HCT116 (cell line): ENCODE data around the gene XPO1. TPM values are rescaled to one million over a fixed set of nuclear protein-coding genes. Genes with fewer than 3 reads are reported as not detected.

Experiments
- ATAC-seq: fragments of 200-7000 bp; cut with Tn5 transposase; 2 replicates; pipeline ENCODE4 v1.9.1; 2020; ENCODE audit warnings: mild to moderate bottlenecking, moderate library complexity
- BruUV-seq: library from RNA; stranded (reverse); fragments of 400-500 nt; replicated peaks from 2 replicates; lab custom pipeline; 2021; lab: Mats Ljungman, UMichigan
- CTCF ChIA-PET: fragments of 300-600 bp; sonication (Branson Sonifier 250); formaldehyde crosslinking; loops from one replicate; lab custom pipeline; 2021; ENCODE audit warnings: antibody characterized with exemption; lab: Charles Lee
- POLR2A ChIA-PET: fragments of 300-600, 350-600 bp; sonication (Branson Sonifier 250); formaldehyde crosslinking; loops from one replicate; lab custom pipeline; 2021; ENCODE audit warnings: antibody characterized with exemption; lab: Charles Lee
- RAD21 ChIA-PET, 2 experiments: fragments of 300-600 bp; sonication (Branson Sonifier 250); formaldehyde crosslinking; loops; one replicate each; lab custom pipeline; 2023; ENCODE audit warnings: low total read pairs in 2 of 2; ENCODE audit not compliant: uncharacterized antibody in 2 of 2, unreplicated experiment in 2 of 2, low non-redundant PET in 1 of 2; lab: Charles Lee
- DNase-seq: peaks from one replicate; pipeline ENCODE4 v3.0.0-alpha.2; 2010; ENCODE audit warnings: low read depth, low spot score
- H2AFZ ChIP-seq: fragments of 200-600 bp; shearing (Covaris generic), sonication (generic); 2 replicates; pipeline ENCODE4 v1.6.1; 2017; ENCODE audit warnings: low read depth, mixed run types, mixed read lengths, antibody characterized with exemption, low read length; ENCODE audit not compliant: poor library complexity, severe bottlenecking
- H3K27ac ChIP-seq: 2 replicates; pipeline ENCODE4 v1.5.1; 2012; ENCODE audit warnings: low read depth, low read length
- H3K27me3 ChIP-seq: fragments of 200-600 bp; sonication (generic); 2 replicates; pipeline ENCODE4 v1.6.1; 2016; ENCODE audit warnings: mixed run types, low read length, mixed read lengths; ENCODE audit not compliant: insufficient read depth
- H3K36me3 ChIP-seq, 2 experiments: fragments of 200-500 bp in 1 of 2; fragments of 200-600 bp in 1 of 2; sonication (Bioruptor generic) in 1 of 2; sonication (generic) in 1 of 2; 2 replicates each; pipeline versions ENCODE4 v1.5.1 to v1.6.1; 2014 to 2016; ENCODE audit warnings: low read length in 2 of 2, inconsistent platforms in 1 of 2, mixed read lengths in 1 of 2, mixed run types in 1 of 2; ENCODE audit not compliant: insufficient read depth in 2 of 2, control insufficient read depth in 1 of 2
- H3K4me1 ChIP-seq, 2 experiments: fragments of 200-600 bp in 1 of 2; sonication (generic) in 1 of 2; 2 replicates each; pipeline versions ENCODE4 v1.5.1 to v1.6.1; 2012 to 2017; ENCODE audit warnings: low read length in 2 of 2, inconsistent platforms in 1 of 2, mild to moderate bottlenecking in 1 of 2, mixed read lengths in 1 of 2, mixed run types in 1 of 2, moderate library complexity in 1 of 2; ENCODE audit not compliant: insufficient read depth in 2 of 2, control insufficient read depth in 1 of 2
- H3K4me2 ChIP-seq: fragments of 200-600 bp; sonication (generic); 2 replicates; pipeline ENCODE4 v1.6.1; 2017; ENCODE audit warnings: mixed run types, low read length, mixed read lengths
- H3K4me3 ChIP-seq, 2 experiments: fragments of 200-600 bp in 1 of 2; sonication (generic) in 1 of 2; replicated peaks in 1 of 2; 2 replicates each; pipeline ENCODE4 v1.5.1; 2011 to 2016; ENCODE audit warnings: low read length in 2 of 2, control low read depth in 1 of 2, low read depth in 1 of 2, mild to moderate bottlenecking in 1 of 2, mixed read lengths in 1 of 2, mixed run types in 1 of 2
- H3K79me2 ChIP-seq: fragments of 200-600 bp; sonication (generic); 2 replicates; pipeline ENCODE4 v1.6.1; 2017; ENCODE audit warnings: mild to moderate bottlenecking, mixed run types, low read length, moderate library complexity, mixed read lengths; ENCODE audit not compliant: insufficient read depth
- H3K9ac ChIP-seq: fragments of 200-600 bp; sonication (generic); 2 replicates; pipeline ENCODE4 v1.6.1; 2016; ENCODE audit warnings: low read length, mixed read lengths
- H3K9me2 ChIP-seq: fragments of 200-600 bp; sonication (generic), shearing (Covaris generic); 2 replicates; pipeline ENCODE4 v1.6.1; 2017; ENCODE audit warnings: mixed run types, mild to moderate bottlenecking, moderate library complexity; ENCODE audit not compliant: insufficient read depth
- H3K9me3 ChIP-seq, 2 experiments: fragments of 200-500 bp in 1 of 2; fragments of 200-600 bp in 1 of 2; sonication (Bioruptor generic) in 1 of 2; sonication (generic) in 1 of 2; 2 replicates each; pipeline ENCODE4 v1.6.1; 2014 to 2017; ENCODE audit warnings: low read length in 2 of 2, mixed read lengths in 2 of 2, inconsistent platforms in 1 of 2, low read depth in 1 of 2, mild to moderate bottlenecking in 1 of 2, mixed run types in 1 of 2, moderate library complexity in 1 of 2; ENCODE audit not compliant: control insufficient read depth in 1 of 2, insufficient read depth in 1 of 2
- H4K20me1 ChIP-seq: fragments of 200-600 bp; sonication (generic), shearing (Covaris generic); 2 replicates; pipeline ENCODE4 v1.6.1; 2017; ENCODE audit warnings: mixed run types, mild to moderate bottlenecking, moderate library complexity; ENCODE audit not compliant: insufficient read depth
- CBX3 ChIP-seq: IDR thresholded peaks from 2 replicates; pipeline ENCODE4 v1.6.1; 2012; ENCODE audit warnings: low read depth
- CEBPB ChIP-seq: IDR thresholded peaks from 2 replicates; pipeline ENCODE4 v1.6.1; 2012; ENCODE audit warnings: low read depth
- CTCF ChIP-seq, 3 experiments: fragments of 200-600 bp in 1 of 3; sonication (generic) in 1 of 3; IDR thresholded peaks in 2 of 3; conservative IDR thresholded peaks in 1 of 3; 2 replicates each; pipeline ENCODE4 v1.5.1; 2012 to 2017; ENCODE audit warnings: low read depth in 2 of 3, low read length in 2 of 3, antibody characterized with exemption in 1 of 3, borderline replicate concordance in 1 of 3, control low read depth in 1 of 3, mild to moderate bottlenecking in 1 of 3, mixed read lengths in 1 of 3, mixed run types in 1 of 3, moderate library complexity in 1 of 3; ENCODE audit not compliant: insufficient read depth in 1 of 3
- EGR1 ChIP-seq: IDR thresholded peaks from 2 replicates; pipeline ENCODE4 v1.6.1; 2012; ENCODE audit warnings: low read depth
- ELF1 ChIP-seq: IDR thresholded peaks from 2 replicates; pipeline ENCODE4 v1.6.1; 2012; ENCODE audit warnings: low read depth, borderline replicate concordance
- EZH2phosphoT487 ChIP-seq: fragments of 200-600 bp; IDR thresholded peaks from 2 replicates; pipeline ENCODE4 v1.6.1; 2018; ENCODE audit warnings: antibody characterized with exemption, borderline replicate concordance
- JUND ChIP-seq: IDR thresholded peaks from 2 replicates; pipeline ENCODE4 v1.6.1; 2012
- POLR2A ChIP-seq: IDR thresholded peaks from 2 replicates; pipeline ENCODE4 v1.7.0; 2011; ENCODE audit warnings: borderline replicate concordance; ENCODE audit not compliant: insufficient read depth, insufficient read length; ENCODE audit errors: extremely low read depth
- POLR2AphosphoS5 ChIP-seq: IDR thresholded peaks from 2 replicates; pipeline ENCODE4 v1.6.1; 2011; ENCODE audit warnings: mild to moderate bottlenecking, low read depth, low read length, moderate library complexity
- RAD21 ChIP-seq: IDR thresholded peaks from 2 replicates; pipeline ENCODE4 v1.6.1; 2012; ENCODE audit warnings: low read depth, mild to moderate bottlenecking
- REST ChIP-seq: IDR thresholded peaks from 2 replicates; pipeline ENCODE4 v1.6.1; 2012; ENCODE audit warnings: low read depth
- SIN3A ChIP-seq: IDR thresholded peaks from 2 replicates; pipeline ENCODE4 v1.6.1; 2012; ENCODE audit warnings: low read depth
- SP1 ChIP-seq: IDR thresholded peaks from 2 replicates; pipeline ENCODE4 v1.6.1; 2012; ENCODE audit warnings: low read depth
- SRF ChIP-seq: IDR thresholded peaks from 2 replicates; pipeline ENCODE4 v1.6.1; 2012; ENCODE audit warnings: low read depth
- TCF7L2 ChIP-seq: IDR thresholded peaks from 2 replicates; pipeline ENCODE4 v1.7.0; 2011; ENCODE audit warnings: borderline replicate concordance, inconsistent platforms; ENCODE audit not compliant: insufficient read depth, insufficient read length; ENCODE audit errors: extremely low read depth
- YY1 ChIP-seq: IDR thresholded peaks from 2 replicates; pipeline ENCODE4 v1.6.1; 2011; ENCODE audit warnings: low read length, low read depth, moderate library complexity, mild to moderate bottlenecking; ENCODE audit not compliant: insufficient replicate concordance; ENCODE audit errors: extremely low read depth
- ZFX ChIP-seq: fragments of 450-650 bp; IDR thresholded peaks from 2 replicates; pipeline ENCODE4 v1.6.1; 2017
- ZNF274 ChIP-seq: fragments of 200-500 bp; sonication (Bioruptor generic); IDR thresholded peaks from 2 replicates; pipeline ENCODE4 v1.6.1; 2014; ENCODE audit warnings: mild to moderate bottlenecking, low read depth, low read length, inconsistent platforms
- intact Hi-C: fragments of 100-400 bp; cut with micrococcal nuclease; formaldehyde crosslinking; loops from 2 replicates; pipeline ENCODE4 v1.10.0; 2022
- total RNA-seq: library from RNA; stranded (reverse); gene quantifications from one replicate; pipeline ENCODE4 v1.2.1, GENCODE V29; 2021; ENCODE audit not compliant: unreplicated experiment
- TF ChIP-seq, protein P1 (sequence below): IDR thresholded peaks from 2 replicates; pipeline ENCODE4 v1.6.1; 2011; ENCODE audit warnings: mild to moderate bottlenecking, low read length, moderate library complexity; ENCODE audit not compliant: insufficient replicate concordance; ENCODE audit errors: extremely low read depth
- TF ChIP-seq, protein P2 (sequence below): IDR thresholded peaks from 2 replicates; pipeline ENCODE4 v1.6.1; 2012

Gene XPO1
- total RNA-seq, 1 experiment from 2014 or later: 184 TPM

GRCh38 chr2:61566566-61566965 lies 28.4 kb upstream of the XPO1 start:
- H3K4me2 ChIP-seq: no peak overlapping the region
- no peak overlapping the region for H3K4me3 ChIP-seq
- no peaks in the 10 kb centered on the region for H3K9me2 ChIP-seq
- no peaks in the 10 kb centered on the region for H3K36me3 ChIP-seq
- DNase-seq (no peak), ATAC-seq (no peak)
- CTCF ChIA-PET: no interaction called here
- H3K27ac ChIP-seq: no peak overlapping the region
- no TSS peak for BruUV-seq
- no peak for TF ChIP-seq ZFX
- TF ChIP-seq RAD21: no peak
- TF ChIP-seq REST: no peak
- no peak for TF ChIP-seq POLR2AphosphoS5
- no peak for TF ChIP-seq EGR1
- TF ChIP-seq CTCF (IDR thresholded peaks at IDR 0.05 in 2 of 3, conservative IDR thresholded peaks at IDR 0.05 in 1 of 3; ENCODE audit: borderline replicate concordance in 1 of 3, insufficient read depth in 1 of 3, low read depth in 2 of 3, low read length in 2 of 3): no peak
- no peak for TF ChIP-seq ELF1
- no peak for TF ChIP-seq POLR2A
- no peak for TF ChIP-seq TCF7L2
- TF ChIP-seq SRF: no peak
- TF ChIP-seq CEBPB: no peak
- no peak for TF ChIP-seq SIN3A
- no peak for TF ChIP-seq EZH2phosphoT487
- TF ChIP-seq YY1: no peak
- TF ChIP-seq CBX3: no peak
- TF ChIP-seq ZNF274: no peak
- no peak for TF ChIP-seq JUND
- TF ChIP-seq, protein P1, sequence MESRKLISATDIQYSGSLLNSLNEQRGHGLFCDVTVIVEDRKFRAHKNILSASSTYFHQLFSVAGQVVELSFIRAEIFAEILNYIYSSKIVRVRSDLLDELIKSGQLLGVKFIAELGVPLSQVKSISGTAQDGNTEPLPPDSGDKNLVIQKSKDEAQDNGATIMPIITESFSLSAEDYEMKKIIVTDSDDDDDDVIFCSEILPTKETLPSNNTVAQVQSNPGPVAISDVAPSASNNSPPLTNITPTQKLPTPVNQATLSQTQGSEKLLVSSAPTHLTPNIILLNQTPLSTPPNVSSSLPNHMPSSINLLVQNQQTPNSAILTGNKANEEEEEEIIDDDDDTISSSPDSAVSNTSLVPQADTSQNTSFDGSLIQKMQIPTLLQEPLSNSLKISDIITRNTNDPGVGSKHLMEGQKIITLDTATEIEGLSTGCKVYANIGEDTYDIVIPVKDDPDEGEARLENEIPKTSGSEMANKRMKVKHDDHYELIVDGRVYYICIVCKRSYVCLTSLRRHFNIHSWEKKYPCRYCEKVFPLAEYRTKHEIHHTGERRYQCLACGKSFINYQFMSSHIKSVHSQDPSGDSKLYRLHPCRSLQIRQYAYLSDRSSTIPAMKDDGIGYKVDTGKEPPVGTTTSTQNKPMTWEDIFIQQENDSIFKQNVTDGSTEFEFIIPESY: no peak
- TF ChIP-seq, protein P2, sequence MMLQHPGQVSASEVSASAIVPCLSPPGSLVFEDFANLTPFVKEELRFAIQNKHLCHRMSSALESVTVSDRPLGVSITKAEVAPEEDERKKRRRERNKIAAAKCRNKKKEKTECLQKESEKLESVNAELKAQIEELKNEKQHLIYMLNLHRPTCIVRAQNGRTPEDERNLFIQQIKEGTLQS: no peak
- no peak for TF ChIP-seq SP1
- H2AFZ ChIP-seq: no peak overlapping the region
- H3K4me1 ChIP-seq: no peaks in the 10 kb centered on the region
- intact Hi-C loops: no loop called here
- H3K9me3 ChIP-seq: no peaks in the 10 kb centered on the region
- no peaks in the 10 kb centered on the region for H4K20me1 ChIP-seq
- H3K27me3 ChIP-seq: no peaks in the 10 kb centered on the region
- no peaks in the 10 kb centered on the region for H3K79me2 ChIP-seq
- RAD21 ChIA-PET: no interaction called here
- POLR2A ChIA-PET: no interaction called here
- H3K9ac ChIP-seq: no peak overlapping the region
